ENCODE results near the gene TMEM120B.
"Not testable (repeated sequence)": the region's sequence is repeated elsewhere in the genome, so short reads cannot be mapped to it uniquely, and the experiment has no call there.

Gene TMEM120B

GRCh38 chr12:121745545-121745944 lies 33.0 kb downstream of the TMEM120B start:
- DNase-seq (ENCODE audit: low read depth in 4 of 4, low spot score in 1 of 4) = not testable (repeated sequence)

- DNase-seq (ENCODE audit: low read depth in 4 of 4, low spot score in 1 of 4) = no peak
These were observed 35.6 kb downstream of the TMEM120B start for GRCh38 chr12:121748218-121748570.

GRCh38 chr12:121748571-121749265 lies 36.2 kb downstream of the TMEM120B start:
- no peak for DNase-seq (ENCODE audit: low read depth in 4 of 4, low spot score in 1 of 4)

- DNase-seq (ENCODE audit: low read depth in 4 of 4, low spot score in 1 of 4) = no peak
These were observed 36.7 kb downstream of the TMEM120B start for GRCh38 chr12:121749267-121749666.

GRCh38 chr12:121750507-121750955 lies 38.0 kb downstream of the TMEM120B start:
- no peak for DNase-seq (ENCODE audit: low read depth in 4 of 4, low spot score in 1 of 4)

GRCh38 chr12:121751034-121751433 lies 38.5 kb downstream of the TMEM120B start:
- DNase-seq (ENCODE audit: low read depth in 4 of 4, low spot score in 1 of 4) = no peak

GRCh38 chr12:121751749-121752351 lies 39.3 kb downstream of the TMEM120B start:
- DNase-seq (ENCODE audit: low read depth in 4 of 4, low spot score in 1 of 4) = no peak

GRCh38 chr12:121753844-121754264 lies 41.3 kb downstream of the TMEM120B start:
- no peak for DNase-seq (ENCODE audit: low read depth in 4 of 4, low spot score in 1 of 4)

- no peak for DNase-seq (ENCODE audit: low read depth in 4 of 4, low spot score in 1 of 4)
These were observed 42.3 kb downstream of the TMEM120B start for GRCh38 chr12:121754836-121755235.

- DNase-seq (ENCODE audit: low read depth in 4 of 4, low spot score in 1 of 4) = no peak
These were observed 43.0 kb downstream of the TMEM120B start for GRCh38 chr12:121755591-121755990.

GRCh38 chr12:121758536-121758935 lies 46.0 kb downstream of the TMEM120B start:
- DNase-seq (ENCODE audit: low read depth in 4 of 4, low spot score in 1 of 4) = not testable (repeated sequence)

- no peak for DNase-seq (ENCODE audit: low read depth in 4 of 4, low spot score in 1 of 4)
These were observed 49.7 kb downstream of the TMEM120B start for GRCh38 chr12:121762269-121762668.

GRCh38 chr12:121764808-121765207 lies 52.3 kb downstream of the TMEM120B start:
- DNase-seq (ENCODE audit: low read depth in 4 of 4, low spot score in 1 of 4) = no peak

GRCh38 chr12:121765573-121765972 lies 53.0 kb downstream of the TMEM120B start:
- DNase-seq (ENCODE audit: low read depth in 4 of 4, low spot score in 1 of 4) = no peak

- no peak for DNase-seq (ENCODE audit: low read depth in 4 of 4, low spot score in 1 of 4)
These were observed 53.9 kb downstream of the TMEM120B start for GRCh38 chr12:121766290-121767039.

- no peak for DNase-seq (ENCODE audit: low read depth in 4 of 4, low spot score in 1 of 4)
These were observed 55.0 kb downstream of the TMEM120B start for GRCh38 chr12:121767525-121768016.

GRCh38 chr12:121769297-121769830 lies 56.8 kb downstream of the TMEM120B start:
- DNase-seq (ENCODE audit: low read depth in 4 of 4, low spot score in 1 of 4) = no peak

- no peak for DNase-seq (ENCODE audit: low read depth in 4 of 4, low spot score in 1 of 4)
These were observed 57.3 kb downstream of the TMEM120B start for GRCh38 chr12:121769831-121770301.

GRCh38 chr12:121770388-121770787 lies 57.8 kb downstream of the TMEM120B start:
- no peak for DNase-seq (ENCODE audit: low read depth in 4 of 4, low spot score in 1 of 4)

- no peak for DNase-seq (ENCODE audit: low read depth in 4 of 4, low spot score in 1 of 4)
These were observed 58.5 kb downstream of the TMEM120B start for GRCh38 chr12:121770813-121771625.

Data from stimulated activated CD4-positive, alpha-beta T cell treated with anti-CD3 and anti-CD28 coated beads, Interleukin-1b, Interleukin-23, amount 100 ng/mL, for 24 hours (primary cell).